ENCODE measurements around the gene GAB2. TPM values are rescaled to one million over a fixed set of nuclear protein-coding genes. Genes with fewer than 3 reads are reported as not detected.

The GAB2 gene
- total RNA-seq, 2 experiments from 2014 or later, result 10.7 to 11.9 TPM

DNA sequence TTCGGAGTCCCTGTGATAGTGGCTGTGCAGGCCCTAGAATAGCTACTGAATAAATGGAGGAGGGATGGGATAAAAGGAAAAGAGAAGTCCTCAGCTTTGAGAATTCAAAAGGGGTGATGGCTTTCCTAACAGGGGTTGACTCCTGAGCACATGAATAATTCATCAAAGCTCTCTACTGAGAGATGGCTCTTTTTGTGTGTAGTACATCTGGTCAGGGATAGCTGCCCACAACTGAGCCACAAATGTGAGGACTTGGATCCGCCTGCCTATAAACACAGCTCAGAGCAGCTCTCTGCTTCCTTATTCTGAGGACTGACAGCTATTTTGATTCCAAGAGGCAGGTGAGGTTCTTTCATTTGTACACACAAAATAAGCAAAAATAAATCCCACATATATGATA is 146.6 kb downstream of the GAB2 start:
- Histone ChIP-seq H3K27me3 (ENCODE audit: control insufficient read depth in 1 of 2, insufficient read depth in 2 of 2, low read length in 2 of 2) (no peaks in the 10 kb centered on the region), H3K4me3 (ENCODE audit: low read length) (no peak overlapping the region), H3K9me3 (ENCODE audit: control insufficient read depth in 1 of 2, insufficient read depth in 1 of 2, low read length in 2 of 2) (peaks cover 7 to 8% of the 10 kb centered on the region in 2 experiments), H3K27ac (ENCODE audit: low read depth in 1 of 2, low read length in 2 of 2) (no peak overlapping the region), H3K4me1 (ENCODE audit: insufficient read depth, low read length) (no peaks in the 10 kb centered on the region), H3K36me3 (ENCODE audit: insufficient read depth, low read length) (no peaks in the 10 kb centered on the region)
- intact Hi-C loops (cut with DNase I, micrococcal nuclease), result no loop called here
- H3K4me1 Mint-ChIP-seq (ENCODE audit: low read depth), result no peaks in the 10 kb centered on the region
- TF ChIP-seq, protein P1, sequence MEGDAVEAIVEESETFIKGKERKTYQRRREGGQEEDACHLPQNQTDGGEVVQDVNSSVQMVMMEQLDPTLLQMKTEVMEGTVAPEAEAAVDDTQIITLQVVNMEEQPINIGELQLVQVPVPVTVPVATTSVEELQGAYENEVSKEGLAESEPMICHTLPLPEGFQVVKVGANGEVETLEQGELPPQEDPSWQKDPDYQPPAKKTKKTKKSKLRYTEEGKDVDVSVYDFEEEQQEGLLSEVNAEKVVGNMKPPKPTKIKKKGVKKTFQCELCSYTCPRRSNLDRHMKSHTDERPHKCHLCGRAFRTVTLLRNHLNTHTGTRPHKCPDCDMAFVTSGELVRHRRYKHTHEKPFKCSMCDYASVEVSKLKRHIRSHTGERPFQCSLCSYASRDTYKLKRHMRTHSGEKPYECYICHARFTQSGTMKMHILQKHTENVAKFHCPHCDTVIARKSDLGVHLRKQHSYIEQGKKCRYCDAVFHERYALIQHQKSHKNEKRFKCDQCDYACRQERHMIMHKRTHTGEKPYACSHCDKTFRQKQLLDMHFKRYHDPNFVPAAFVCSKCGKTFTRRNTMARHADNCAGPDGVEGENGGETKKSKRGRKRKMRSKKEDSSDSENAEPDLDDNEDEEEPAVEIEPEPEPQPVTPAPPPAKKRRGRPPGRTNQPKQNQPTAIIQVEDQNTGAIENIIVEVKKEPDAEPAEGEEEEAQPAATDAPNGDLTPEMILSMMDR (IDR thresholded peaks at IDR 0.05), result no peak
- H3K4me3 Mint-ChIP-seq, result no peak overlapping the region
- POLR2A ChIA-PET, result no interaction called here
- no peak for ATAC-seq (ENCODE audit: poor library complexity)
- H3K9me3 Mint-ChIP-seq, result peaks cover 2% of the 10 kb centered on the region
- H3K36me3 Mint-ChIP-seq (ENCODE audit: low read depth), result peaks cover 5% of the 10 kb centered on the region
- no peak overlapping the region for H3K27ac Mint-ChIP-seq
- no peak for DNase-seq
- no peaks in the 10 kb centered on the region for H3K27me3 Mint-ChIP-seq
- CTCF ChIA-PET, result no interaction called here

DNA sequence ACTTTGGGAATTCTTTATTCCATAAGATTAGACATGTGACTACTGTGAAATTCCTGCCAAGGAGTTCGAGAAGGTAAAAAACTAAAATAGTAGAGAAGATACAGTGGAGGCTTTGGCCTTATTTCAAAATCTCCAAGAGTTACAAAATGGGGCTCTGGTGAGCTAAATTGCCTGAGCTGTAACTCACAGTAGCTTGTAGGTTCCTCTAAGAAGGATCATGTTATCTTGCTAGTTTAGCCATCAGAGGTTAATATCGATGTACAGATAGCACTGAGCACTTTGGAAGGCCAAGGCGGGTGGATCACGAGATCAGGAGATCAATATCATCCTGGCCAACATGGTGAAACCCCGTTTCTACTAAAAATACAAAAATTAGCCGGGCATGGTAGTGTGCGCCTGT is 147.8 kb downstream of the GAB2 start:
- Mint-ChIP-seq H3K9me3 (peaks cover 2% of the 10 kb centered on the region), H3K36me3 (ENCODE audit: low read depth) (peaks cover 5% of the 10 kb centered on the region), H3K27me3 (no peaks in the 10 kb centered on the region), H3K27ac (no peak overlapping the region), H3K4me3 (no peak overlapping the region), H3K4me1 (ENCODE audit: low read depth) (no peaks in the 10 kb centered on the region)
- H3K27ac ChIP-seq (ENCODE audit: low read depth in 1 of 2, low read length in 2 of 2), result no peak overlapping the region
- no peaks in the 10 kb centered on the region for H3K27me3 ChIP-seq (ENCODE audit: control insufficient read depth in 1 of 2, insufficient read depth in 2 of 2, low read length in 2 of 2)
- ChIA-PET POLR2A (no interaction called here), CTCF (no interaction called here)
- ATAC-seq (ENCODE audit: poor library complexity) (no peak), DNase-seq (no peak)
- no peak overlapping the region for H3K4me3 ChIP-seq (ENCODE audit: low read length)
- intact Hi-C loops (cut with DNase I, micrococcal nuclease), result no loop called here
- H3K36me3 ChIP-seq (ENCODE audit: insufficient read depth, low read length), result no peaks in the 10 kb centered on the region
- H3K4me1 ChIP-seq (ENCODE audit: insufficient read depth, low read length), result no peaks in the 10 kb centered on the region
- TF ChIP-seq, protein P1 (IDR thresholded peaks at IDR 0.05), result no peak
- peaks cover 7 to 8% of the 10 kb centered on the region in 2 experiments for H3K9me3 ChIP-seq (ENCODE audit: control insufficient read depth in 1 of 2, insufficient read depth in 1 of 2, low read length in 2 of 2)

DNA sequence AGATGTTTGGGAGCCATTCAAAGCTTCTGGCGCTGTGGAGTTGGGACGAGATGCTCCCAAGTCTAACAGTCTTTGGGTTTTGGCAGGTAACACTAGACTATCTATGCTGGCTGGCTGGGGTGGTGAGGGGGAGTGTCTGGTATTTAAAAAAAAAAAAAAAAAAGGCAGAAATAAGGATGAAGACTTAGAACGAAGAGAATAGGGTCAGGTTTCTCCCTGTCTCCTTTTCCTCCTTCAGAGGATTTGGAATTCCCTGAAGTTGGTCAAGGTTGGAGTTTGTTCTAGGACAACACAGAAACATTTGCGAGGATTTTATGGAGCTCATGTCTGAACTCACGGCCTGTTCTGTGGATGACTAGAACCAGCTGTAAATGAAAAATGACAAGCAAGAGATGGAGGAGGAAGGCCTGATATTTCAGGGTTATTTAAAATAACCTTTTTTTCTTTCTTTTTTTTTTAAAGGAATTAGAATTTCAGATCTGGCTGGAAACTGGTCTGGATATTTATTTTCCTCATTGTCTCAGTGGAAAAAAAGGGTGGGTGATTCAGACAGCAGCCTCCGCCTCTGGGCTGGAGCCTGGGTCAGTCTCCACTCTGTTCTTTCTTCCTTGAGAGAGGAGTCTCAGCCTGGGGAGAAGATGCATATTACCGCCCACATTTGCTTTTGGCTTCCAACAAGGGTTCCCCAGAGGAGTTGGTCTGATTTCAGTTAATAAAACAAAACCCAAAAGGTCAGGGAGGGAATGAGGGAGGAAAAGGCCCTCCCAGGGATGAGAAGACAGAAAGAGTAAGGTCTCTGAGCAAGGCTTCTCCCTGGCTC is 148.8 kb downstream of the GAB2 start:
- DNase-seq (no peak), ATAC-seq (ENCODE audit: poor library complexity) (no peak)
- Mint-ChIP-seq H3K4me3 (no peak overlapping the region), H3K4me1 (ENCODE audit: low read depth) (no peaks in the 10 kb centered on the region), H3K27ac (no peak overlapping the region), H3K27me3 (no peaks in the 10 kb centered on the region), H3K9me3 (peaks cover 2% of the 10 kb centered on the region), H3K36me3 (ENCODE audit: low read depth) (peaks cover under 1% of the 10 kb centered on the region)
- Histone ChIP-seq H3K27me3 (ENCODE audit: control insufficient read depth in 1 of 2, insufficient read depth in 2 of 2, low read length in 2 of 2) (no peaks in the 10 kb centered on the region), H3K9me3 (ENCODE audit: control insufficient read depth in 1 of 2, insufficient read depth in 1 of 2, low read length in 2 of 2) (peaks cover 7 to 8% of the 10 kb centered on the region in 2 experiments), H3K4me1 (ENCODE audit: insufficient read depth, low read length) (no peaks in the 10 kb centered on the region), H3K36me3 (ENCODE audit: insufficient read depth, low read length) (no peaks in the 10 kb centered on the region), H3K27ac (ENCODE audit: low read depth in 1 of 2, low read length in 2 of 2) (no peak overlapping the region), H3K4me3 (ENCODE audit: low read length) (no peak overlapping the region)
- ChIA-PET CTCF (no interaction called here), POLR2A (no interaction called here)
- TF ChIP-seq, protein P1 (IDR thresholded peaks at IDR 0.05), result no peak
- intact Hi-C loops (cut with DNase I, micrococcal nuclease), result no loop called here

Measured in CD4-positive, alpha-beta T cell (primary cell).